GM12891 (cell line): ENCODE results near the gene BRIP1. TPM values are rescaled to one million over a fixed set of nuclear protein-coding genes. Genes with fewer than 3 reads are reported as not detected.
"Not testable (repeated sequence)": the region's sequence is repeated elsewhere in the genome, so short reads cannot be mapped to it uniquely, and the experiment has no call there.

Experiments used
- DNase-seq: peaks from one replicate; pipeline ENCODE4 v3.0.0; 2011; ENCODE audit warnings: low spot score; ENCODE audit not compliant: insufficient read length
- FAIRE-seq: peaks from 2 replicates; lab custom pipeline; 2011; peaks lifted over from hg19 to GRCh38; lab: Jason Lieb, UNC
- PAX5 ChIP-seq: IDR thresholded peaks from 2 replicates; pipeline ENCODE4 v1.6.1; 2011; ENCODE audit warnings: low read length, moderate library complexity, mild to moderate bottlenecking; ENCODE audit not compliant: insufficient read depth, severe bottlenecking
- POLR2A ChIP-seq: IDR thresholded peaks from 2 replicates; pipeline ENCODE4 v1.6.1; 2011; ENCODE audit warnings: low read depth, low read length, control low read depth
- POLR2AphosphoS5 ChIP-seq: IDR thresholded peaks from 2 replicates; pipeline ENCODE4 v1.6.1; 2011; ENCODE audit warnings: low read depth, low read length, control low read depth
- POU2F2 ChIP-seq: IDR thresholded peaks from 2 replicates; pipeline ENCODE4 v1.6.1; 2011; ENCODE audit warnings: low read depth, mild to moderate bottlenecking, control low read depth, low read length, moderate library complexity
- SPI1 ChIP-seq: IDR thresholded peaks from 2 replicates; pipeline ENCODE4 v1.6.1; 2011; ENCODE audit warnings: low read depth, low read length, control low read depth
- TAF1 ChIP-seq: IDR thresholded peaks from 2 replicates; pipeline ENCODE4 v1.6.1; 2011; ENCODE audit warnings: low read depth, low read length, control low read depth
- polyA plus RNA-seq: library from polyadenylated mRNA; unstranded; fragments of >200 nt; gene quantifications from one replicate; pipeline ENCODE4 v1.2.1, GENCODE V29; 2012; ENCODE audit warnings: low read depth, missing spikeins, inconsistent platforms; ENCODE audit not compliant: missing spikeins

BRIP1 gene
- polyA plus RNA-seq: 4.8 TPM

- TF ChIP-seq POLR2A: peak; percentile 74; the same call in 1 of the 2 replicates
- TF ChIP-seq POLR2AphosphoS5: peak; percentile 81
- no peak for TF ChIP-seq PAX5
- peak; percentile 66; the same call in 1 of the 2 replicates for TF ChIP-seq TAF1
- TF ChIP-seq POU2F2: peak; percentile 55; the same call in 1 of the 2 replicates
- no peak for TF ChIP-seq SPI1
- FAIRE-seq (peak; percentile 92), DNase-seq (peak; percentile 72)
These were observed at the start of gene BRIP1 for GRCh38 chr17:61862975-61863800. BRIP1 (minus strand) TSS chr17:61863528; CDS start chr17:61861539, 1,989 bp downstream.

- FAIRE-seq: no peak
- DNase-seq: no peak
- TF ChIP-seq POLR2AphosphoS5: no peak
- TF ChIP-seq POLR2A: no peak
- no peak for TF ChIP-seq PAX5
- no peak for TF ChIP-seq SPI1
These were observed 45.1 kb upstream of the BRIP1 start for GRCh38 chr17:61908292-61909037.

- TF ChIP-seq POLR2A: no peak
- no peak for TF ChIP-seq POLR2AphosphoS5
- TF ChIP-seq TAF1: no peak
- no peak for TF ChIP-seq SPI1
- TF ChIP-seq POU2F2: no peak
- TF ChIP-seq PAX5: no peak
- DNase-seq: no peak
- FAIRE-seq: no peak
These were observed 44.0 kb upstream of the BRIP1 start for GRCh38 chr17:61907361-61907760.

GRCh38 chr17:61904094-61904710 lies 40.9 kb upstream of the BRIP1 start:
- FAIRE-seq: peak; percentile 40
- peak; percentile 16 for DNase-seq
- TF ChIP-seq POLR2AphosphoS5: no peak
- no peak for TF ChIP-seq POU2F2
- no peak for TF ChIP-seq TAF1
- no peak for TF ChIP-seq POLR2A
- no peak for TF ChIP-seq PAX5
- no peak for TF ChIP-seq SPI1

- DNase-seq (no peak), FAIRE-seq (no peak)
- TF ChIP-seq PAX5 (no peak), POLR2AphosphoS5 (no peak), POLR2A (no peak), TAF1 (no peak), SPI1 (no peak), POU2F2 (no peak)
These were observed 39.9 kb upstream of the BRIP1 start for GRCh38 chr17:61903251-61903650.

GRCh38 chr17:61897548-61898180 lies 34.3 kb upstream of the BRIP1 start:
- TF ChIP-seq POU2F2: no peak
- no peak for TF ChIP-seq POLR2A
- TF ChIP-seq PAX5: no peak
- TF ChIP-seq TAF1: no peak
- TF ChIP-seq POLR2AphosphoS5: no peak
- no peak for TF ChIP-seq SPI1
- no peak for FAIRE-seq

GRCh38 chr17:61895391-61895790 lies 32.1 kb upstream of the BRIP1 start:
- FAIRE-seq: no peak
- TF ChIP-seq POU2F2 (no peak), POLR2A (no peak), POLR2AphosphoS5 (no peak), TAF1 (no peak), SPI1 (no peak), PAX5 (no peak)

More at GRCh38 chr17:61897548-61898180, 34.3 kb upstream of the BRIP1 start:
- no peak for DNase-seq

GRCh38 chr17:61894310-61894709 lies 31.0 kb upstream of the BRIP1 start:
- DNase-seq, FAIRE-seq: not testable (repeated sequence)

More at GRCh38 chr17:61895391-61895790, 32.1 kb upstream of the BRIP1 start:
- DNase-seq: no peak

- not testable (repeated sequence) for FAIRE-seq, DNase-seq
These were observed 24.4 kb upstream of the BRIP1 start for GRCh38 chr17:61887733-61888132.

GRCh38 chr17:61885865-61886264 lies 22.5 kb upstream of the BRIP1 start:
- not testable (repeated sequence) for FAIRE-seq, DNase-seq

GRCh38 chr17:61884864-61885263 lies 21.5 kb upstream of the BRIP1 start:
- no peak for TF ChIP-seq POU2F2
- no peak for TF ChIP-seq POLR2A
- TF ChIP-seq POLR2AphosphoS5: no peak
- no peak for TF ChIP-seq SPI1
- TF ChIP-seq PAX5: no peak
- TF ChIP-seq TAF1: no peak
- DNase-seq: no peak
- FAIRE-seq: no peak
